Esophagus squamous epithelium (tissue), 5 donors: Measurements from ENCODE around the gene RHOT2. TPM values are rescaled to one million over a fixed set of nuclear protein-coding genes. Genes with fewer than 3 reads are reported as not detected.

Experiments used
- DNase-seq: peaks from one replicate; lab custom pipeline; 2025; lab: John Stamatoyannopoulos, UW
- H3K27ac ChIP-seq, 4 donors: fragments of 200-600 bp; sonication (generic); one replicate each; pipeline ENCODE4 v1.5.1; 2016 to 2019; ENCODE audit warnings: mild to moderate bottlenecking in 1 of 4
- H3K27me3 ChIP-seq, 4 donors: fragments of 200-600 bp; sonication (generic); 1 replicate in 3 of 4; 2 replicates in 1 of 4; pipeline versions ENCODE4 v1.5.1 to v1.6.0; 2017 to 2021; ENCODE audit warnings: antibody characterized with exemption in 1 of 4
- H3K36me3 ChIP-seq, 3 donors: fragments of 200-600 bp; sonication (generic); one replicate each; pipeline ENCODE4 v1.5.1; 2016 to 2019
- H3K4me1 ChIP-seq, 3 donors: fragments of 200-600 bp; sonication (generic); one replicate each; pipeline ENCODE4 v1.5.1; 2017 to 2019
- H3K4me3 ChIP-seq, 4 donors: fragments of 200-600 bp; sonication (generic); 1 replicate in 3 of 4; 2 replicates in 1 of 4; pipeline ENCODE4 v1.5.1; 2016 to 2019; ENCODE audit warnings: mild to moderate bottlenecking in 2 of 4, moderate library complexity in 1 of 4
- H3K9me3 ChIP-seq, 3 donors: fragments of 200-600 bp; sonication (generic); one replicate each; pipeline ENCODE4 v1.5.1; 2016 to 2019
- CTCF ChIP-seq, 6 experiments: fragments of 450-650 bp in 4 of 6; fragments of 200-600 bp in 2 of 6; sonication (generic) in 2 of 6; IDR thresholded peaks; one replicate each; pipeline ENCODE4 v1.5.1; 2016 to 2019; ENCODE audit warnings: antibody characterized with exemption in 6 of 6, mild to moderate bottlenecking in 4 of 6, moderate library complexity in 4 of 6
- POLR2A ChIP-seq, 4 donors: fragments of 450-650 bp; IDR thresholded peaks; one replicate each; pipeline ENCODE4 v1.6.1; 2017; ENCODE audit warnings: antibody characterized with exemption in 4 of 4, mild to moderate bottlenecking in 4 of 4, moderate library complexity in 3 of 4
- WGBS, 2 donors: methylation state at CpG; one replicate each; pipeline ENCODE4 v1.1.5; 2018; 5-methylcytosine and 5-hydroxymethylcytosine counted together
- intact Hi-C: fragments of 100-400 bp; cut with DNase I; formaldehyde crosslinking; loops from one replicate; pipeline ENCODE4 v1.15.0; 2022
- total RNA-seq, 4 donors: library from RNA; depleted of rRNA; stranded (reverse); fragments of >200 nt; gene quantifications; one replicate each; pipeline ENCODE4 v1.1.0, GENCODE V29; 2016
- donor health status: DM: yes; HTN: yes; CAD: no.

Gene RHOT2
- total RNA-seq, 4 donors from 2014 or later: 28.4 to 70.2 (median 48.9) TPM

- peaks cover 0 to 57% (median 5%) of the 10 kb centered on the region in 3 donors for H3K36me3 ChIP-seq
- intact Hi-C loops: no loop called here
- no peaks in the 10 kb centered on the region for H3K27me3 ChIP-seq
- TF ChIP-seq CTCF (IDR thresholded peaks at IDR 0.05) (no peak), POLR2A (IDR thresholded peaks at IDR 0.05) (no peak)
- no peaks in the 10 kb centered on the region for H3K9me3 ChIP-seq
- peaks cover 18 to 33% (median 22%) of the 10 kb centered on the region in 3 donors for H3K4me1 ChIP-seq
- no peak overlapping the region for H3K4me3 ChIP-seq
- DNase-seq: no peak
- H3K27ac ChIP-seq: no peak overlapping the region
- WGBS, 2 donors: 31 to 80% methylated on average over 2 to 5 of the region's 28 CpGs
Observed at GRCh38 chr16:652454-653305, 15.3 kb upstream of the RHOT2 start.

GRCh38 chr16:654034-654433 is 13.9 kb upstream of the RHOT2 start:
- intact Hi-C loops: no loop called here
- 89 to 95% methylated on average over 10 to 12 of the region's 12 CpGs for whole genome bisulfite sequencing, 2 donors

GRCh38 chr16:657487-657886 is 10.4 kb upstream of the RHOT2 start:
- no peak for DNase-seq
- peaks cover 0 to 69% (median 5%) of the 10 kb centered on the region in 3 donors for H3K36me3 ChIP-seq
- intact Hi-C loops: no loop called here
- WGBS, 2 donors: 86% methylated on average over 11 of the region's 22 CpGs; no CpG with 5 or more reads in 1 of the 2 donors
- no peaks in the 10 kb centered on the region for H3K27me3 ChIP-seq
- TF ChIP-seq POLR2A (IDR thresholded peaks at IDR 0.05) (no peak), CTCF (IDR thresholded peaks at IDR 0.05) (no peak)
- peaks cover 10 to 18% (median 13%) of the 10 kb centered on the region in 3 donors for H3K4me1 ChIP-seq
- H3K27ac ChIP-seq: no peak overlapping the region
- no peak overlapping the region for H3K4me3 ChIP-seq
- H3K9me3 ChIP-seq: no peaks in the 10 kb centered on the region

More at GRCh38 chr16:654034-654433, 13.9 kb upstream of the RHOT2 start:
- Histone ChIP-seq H3K27ac (no peak overlapping the region), H3K9me3 (no peaks in the 10 kb centered on the region), H3K4me1 (peaks cover 10 to 20% (median 13%) of the 10 kb centered on the region in 3 donors), H3K27me3 (no peaks in the 10 kb centered on the region), H3K4me3 (no peak overlapping the region), H3K36me3 (peaks cover 0 to 70% (median 5%) of the 10 kb centered on the region in 3 donors)
- TF ChIP-seq CTCF (IDR thresholded peaks at IDR 0.05) (no peak), POLR2A (IDR thresholded peaks at IDR 0.05) (no peak)
- no peak for DNase-seq

GRCh38 chr16:658679-659571 is 9.0 kb upstream of the RHOT2 start:
- no peak for DNase-seq
- TF ChIP-seq POLR2A (IDR thresholded peaks at IDR 0.05) (no peak), CTCF (IDR thresholded peaks at IDR 0.05) (no peak)
- Histone ChIP-seq H3K4me1 (peaks cover 10 to 18% (median 13%) of the 10 kb centered on the region in 3 donors), H3K36me3 (peaks cover 0 to 57% (median 5%) of the 10 kb centered on the region in 3 donors), H3K9me3 (no peaks in the 10 kb centered on the region), H3K27me3 (no peaks in the 10 kb centered on the region), H3K27ac (no peak overlapping the region), H3K4me3 (no peak overlapping the region)
- intact Hi-C loops: no loop called here
- 77 to 99% methylated on average over 4 to 8 of the region's 35 CpGs for WGBS, 2 donors
